ENCODE results near the gene ADM2. TPM values are rescaled to one million over a fixed set of nuclear protein-coding genes. Genes with fewer than 3 reads are reported as not detected.

ADM2 gene
- total RNA-seq, 1 donor from 2014 or later: 2.2 TPM

DNA sequence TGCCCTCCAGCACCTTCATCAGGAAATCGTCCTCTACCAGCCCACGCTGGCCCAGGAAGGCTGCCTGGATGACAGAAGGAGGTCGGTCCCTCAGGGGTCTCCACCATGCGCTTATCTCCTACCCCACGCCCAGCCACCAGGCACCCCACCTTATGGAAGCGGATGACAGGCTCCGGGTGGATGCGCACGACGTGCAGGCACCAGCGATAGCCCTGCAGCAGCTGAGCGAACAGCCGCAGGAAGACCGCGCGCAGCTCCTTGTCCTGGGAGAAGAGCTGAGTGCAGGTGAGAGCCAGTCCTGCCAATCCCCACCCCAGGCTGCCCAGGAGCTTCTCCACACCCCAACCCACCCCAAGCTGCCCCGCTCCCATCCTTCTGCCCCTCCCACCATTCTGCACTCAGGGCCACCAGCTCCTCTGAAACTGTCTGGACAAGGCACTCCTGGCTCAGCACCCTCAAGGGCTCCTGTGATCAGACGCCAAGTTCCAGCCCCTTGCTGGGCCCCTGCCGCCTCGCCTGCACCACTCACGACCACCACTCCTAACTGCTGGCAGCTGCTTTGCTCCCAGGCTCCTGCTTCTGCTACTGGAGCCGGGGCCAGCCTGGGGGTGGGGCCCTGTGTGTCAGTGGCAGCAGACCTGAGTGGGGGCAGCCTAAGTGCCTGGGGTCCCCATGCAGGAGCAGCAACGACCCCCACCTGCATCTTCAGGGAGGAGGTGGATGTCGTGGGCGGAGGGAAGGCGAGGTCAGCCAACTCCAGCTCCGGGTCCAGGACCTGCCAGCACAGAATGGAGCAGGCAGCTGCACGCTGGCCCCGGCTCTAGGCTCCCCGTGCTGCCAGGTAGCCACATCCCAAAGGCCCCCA is 16.0 kb upstream of the ADM2 start:
- Mint-ChIP-seq H3K4me1 (ENCODE audit: low read depth) (peaks cover 13% of the 10 kb centered on the region), H3K36me3 (ENCODE audit: low read depth) (peaks cover 50% of the 10 kb centered on the region), H3K9me3 (no peaks in the 10 kb centered on the region), H3K4me3 (ENCODE audit: low read depth) (no peak overlapping the region), H3K27me3 (ENCODE audit: low read depth) (no peaks in the 10 kb centered on the region), H3K27ac (no peak overlapping the region)
- no peak for DNase-seq (ENCODE audit: low spot score)
- intact Hi-C loops (cut with micrococcal nuclease): loop anchor here (10.0 kb wide), 1 partner anchor 120 kb away; the partner anchor contains the start of gene PPP6R2

DNA sequence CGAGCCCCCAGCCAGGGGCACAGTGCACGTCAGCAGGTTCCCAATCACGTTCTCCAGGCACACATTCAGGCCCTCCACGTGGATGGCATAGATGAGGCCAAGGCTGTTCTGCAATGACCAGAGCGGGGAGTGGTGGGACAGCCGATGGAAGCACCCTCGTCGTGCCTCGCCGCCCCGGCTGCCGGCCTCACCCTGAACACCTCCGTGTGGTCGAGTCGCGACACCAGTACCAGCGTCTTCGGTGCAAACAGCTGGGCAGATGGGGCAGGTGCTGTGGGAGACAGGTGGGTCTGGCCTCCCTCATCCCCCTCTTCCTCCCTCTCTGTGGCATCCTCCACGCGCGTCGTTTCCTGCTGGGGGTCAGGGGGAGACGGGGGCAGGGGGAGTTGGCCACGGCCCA is 14.0 kb upstream of the ADM2 start:
- intact Hi-C loops (cut with micrococcal nuclease): loop anchor here (10.0 kb wide), 1 partner anchor 123 kb away; the partner anchor contains the start of gene PPP6R2
- Mint-ChIP-seq H3K4me3 (ENCODE audit: low read depth) (no peak overlapping the region), H3K4me1 (ENCODE audit: low read depth) (peaks cover 30% of the 10 kb centered on the region), H3K36me3 (ENCODE audit: low read depth) (peaks cover 43% of the 10 kb centered on the region), H3K9me3 (no peaks in the 10 kb centered on the region), H3K27me3 (ENCODE audit: low read depth) (no peaks in the 10 kb centered on the region), H3K27ac (no peak overlapping the region)
- DNase-seq (ENCODE audit: low spot score): no peak

DNA sequence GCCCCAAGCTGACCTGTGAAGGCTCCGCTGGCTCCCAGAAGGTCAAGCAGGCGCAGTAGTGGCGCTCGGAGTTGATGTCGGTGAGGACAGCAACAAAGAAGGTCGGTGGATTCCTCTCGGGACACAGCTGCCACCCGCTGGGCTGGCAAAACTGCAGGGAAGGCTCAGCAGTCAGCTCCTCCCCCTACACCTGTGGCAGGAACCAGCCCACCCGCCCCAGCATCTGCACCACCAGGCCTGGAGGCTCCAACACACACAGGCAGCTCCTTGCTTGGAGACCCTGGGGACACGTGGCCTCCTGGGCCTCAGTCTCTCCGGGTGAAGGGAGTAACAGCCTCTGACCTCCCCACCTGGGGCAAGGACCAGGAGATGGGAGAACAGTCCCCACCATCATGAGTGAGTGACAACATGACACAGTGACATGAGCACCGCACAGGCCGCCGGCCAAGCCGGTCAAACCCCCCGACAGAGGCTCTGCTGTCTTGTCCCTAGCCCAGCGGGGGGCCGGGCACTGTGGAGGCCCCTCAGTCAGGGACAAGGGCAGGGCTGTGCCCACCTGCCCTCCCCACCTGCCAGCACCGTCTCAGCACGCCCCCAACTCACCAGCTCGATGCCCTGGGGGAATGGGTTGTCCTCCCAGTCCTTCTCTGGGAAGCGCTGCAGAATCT is 13.4 kb upstream of the ADM2 start:
- no peak for DNase-seq (ENCODE audit: low spot score)

DNA sequence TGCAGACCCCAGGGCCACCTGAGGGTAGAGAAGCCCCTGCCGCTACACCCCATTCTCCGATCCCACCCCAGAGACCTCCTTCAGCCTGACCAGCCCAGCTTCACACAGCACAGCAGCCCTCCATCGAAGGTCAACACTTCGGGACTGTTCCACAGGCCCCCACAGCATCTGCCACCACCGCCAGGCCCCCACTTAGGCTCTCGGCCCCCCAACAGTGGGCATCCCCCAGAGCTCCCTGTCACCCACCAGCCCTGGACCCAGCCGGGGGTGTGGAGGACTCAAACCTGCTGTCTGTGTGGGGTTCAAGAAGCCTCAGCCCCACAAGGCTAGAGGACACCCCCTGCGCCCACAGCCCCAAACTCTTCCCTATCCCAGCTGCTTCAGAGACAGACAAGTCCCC is 12.7 kb upstream of the ADM2 start:
- Mint-ChIP-seq H3K27me3 (ENCODE audit: low read depth) (no peaks in the 10 kb centered on the region), H3K9me3 (no peaks in the 10 kb centered on the region), H3K36me3 (ENCODE audit: low read depth) (peaks cover 40% of the 10 kb centered on the region), H3K4me1 (ENCODE audit: low read depth) (peaks cover 40% of the 10 kb centered on the region), H3K4me3 (ENCODE audit: low read depth) (no peak overlapping the region), H3K27ac (peak overlapping the region; percentile 83)
- intact Hi-C loops (cut with micrococcal nuclease): loop anchor here (10.0 kb wide), 1 partner anchor 124 kb away; the partner anchor contains the start of gene PPP6R2
- no peak for DNase-seq (ENCODE audit: low spot score)

More for the DNA sequence above, 13.4 kb upstream of the ADM2 start:
- Mint-ChIP-seq H3K4me1 (ENCODE audit: low read depth) (peaks cover 33% of the 10 kb centered on the region), H3K27me3 (ENCODE audit: low read depth) (no peaks in the 10 kb centered on the region), H3K36me3 (ENCODE audit: low read depth) (peaks cover 42% of the 10 kb centered on the region), H3K27ac (no peak overlapping the region), H3K9me3 (no peaks in the 10 kb centered on the region), H3K4me3 (ENCODE audit: low read depth) (no peak overlapping the region)
- intact Hi-C loops (cut with micrococcal nuclease): loop anchor here (10.0 kb wide), 1 partner anchor 123 kb away; the partner anchor contains the start of gene PPP6R2

DNA sequence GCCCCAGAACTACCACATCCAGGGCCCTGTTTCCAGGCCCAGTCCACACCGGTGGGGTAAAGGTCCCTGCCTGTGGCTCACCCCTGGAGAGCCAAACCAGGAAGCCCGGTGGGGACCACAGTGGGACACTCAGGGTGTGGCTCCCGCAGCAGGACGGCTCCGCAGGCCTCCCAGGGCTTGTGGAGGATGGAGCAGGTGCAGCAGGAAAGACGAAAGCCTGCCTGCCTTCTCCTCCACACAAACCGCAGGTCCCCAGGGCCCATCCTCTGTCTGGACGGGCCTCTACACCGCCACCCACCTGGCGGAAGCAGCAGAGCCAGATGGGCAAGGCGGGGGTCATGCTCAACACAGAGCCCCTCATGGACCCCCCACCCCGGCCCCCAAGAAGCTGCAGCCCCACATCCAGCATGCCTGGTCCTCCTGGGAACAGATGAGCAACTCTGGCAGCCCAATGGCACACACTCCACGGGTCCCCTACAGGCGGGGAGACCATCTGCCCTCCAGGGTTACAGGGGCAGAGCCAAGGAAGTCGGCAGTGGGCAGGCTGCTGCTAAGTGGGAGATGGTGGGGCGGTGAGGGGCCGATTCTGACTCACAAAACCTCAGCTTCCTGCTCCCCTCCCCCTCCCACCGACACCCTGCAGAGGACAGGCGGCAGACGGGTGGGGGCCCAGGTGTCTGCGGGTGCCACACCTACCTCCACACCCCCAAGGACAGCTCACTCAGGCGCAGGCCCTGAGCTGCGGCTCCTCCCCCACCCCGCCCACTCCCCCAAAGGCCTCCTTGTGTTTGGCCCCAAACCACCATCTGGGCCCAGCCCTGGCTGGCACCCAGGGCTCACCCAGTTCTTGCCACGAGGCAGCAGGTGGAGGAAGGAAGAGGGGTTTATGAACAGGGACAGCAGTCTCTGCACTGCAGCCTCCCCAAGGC is 11.7 kb upstream of the ADM2 start:
- Mint-ChIP-seq H3K27me3 (ENCODE audit: low read depth) (no peaks in the 10 kb centered on the region), H3K9me3 (no peaks in the 10 kb centered on the region), H3K27ac (peak overlapping the region; percentile 83), H3K36me3 (ENCODE audit: low read depth) (peaks cover 30% of the 10 kb centered on the region), H3K4me1 (ENCODE audit: low read depth) (peaks cover 45% of the 10 kb centered on the region), H3K4me3 (ENCODE audit: low read depth) (peak overlapping the region; percentile 55)
- intact Hi-C loops (cut with micrococcal nuclease): loop anchor here (5.0 to 10.0 kb wide), 2 partner anchors 58 to 125 kb away; partner anchors contain the start of genes PPP6R2 and SCO2
- peak; percentile 95 for DNase-seq (ENCODE audit: low spot score)

DNA sequence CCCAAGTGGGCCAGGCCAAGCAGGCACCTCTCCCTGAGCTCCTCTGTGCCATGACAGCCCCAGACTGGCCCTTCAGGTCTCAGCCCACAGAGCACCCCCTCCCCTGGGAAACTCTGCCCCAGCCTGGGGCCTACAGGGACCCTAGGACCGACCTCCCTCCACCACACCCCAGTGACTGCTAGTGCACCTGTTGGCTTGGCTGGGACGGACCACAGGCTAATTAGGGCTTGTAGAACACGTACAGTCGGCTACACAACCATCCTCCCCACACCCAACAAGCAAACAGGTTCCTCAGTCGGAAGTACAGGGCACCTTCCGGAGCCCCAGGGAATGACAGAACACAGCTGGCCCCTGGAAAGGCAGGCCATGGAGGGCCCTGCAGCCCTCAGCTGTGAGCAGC is 10.9 kb upstream of the ADM2 start:
- intact Hi-C loops (cut with micrococcal nuclease): loop anchor here (5.0 kb wide), 1 partner anchor 57 kb away; the partner anchor contains the start of gene SCO2
- no peaks in the 10 kb centered on the region for H3K9me3 Mint-ChIP-seq
- peaks cover 23% of the 10 kb centered on the region for H3K36me3 Mint-ChIP-seq (ENCODE audit: low read depth)
- H3K4me3 Mint-ChIP-seq (ENCODE audit: low read depth): peak overlapping the region; percentile 55
- H3K27ac Mint-ChIP-seq: peak overlapping the region; percentile 83
- H3K27me3 Mint-ChIP-seq (ENCODE audit: low read depth): no peaks in the 10 kb centered on the region
- DNase-seq (ENCODE audit: low spot score): no peak
- H3K4me1 Mint-ChIP-seq (ENCODE audit: low read depth): peaks cover 49% of the 10 kb centered on the region

DNA sequence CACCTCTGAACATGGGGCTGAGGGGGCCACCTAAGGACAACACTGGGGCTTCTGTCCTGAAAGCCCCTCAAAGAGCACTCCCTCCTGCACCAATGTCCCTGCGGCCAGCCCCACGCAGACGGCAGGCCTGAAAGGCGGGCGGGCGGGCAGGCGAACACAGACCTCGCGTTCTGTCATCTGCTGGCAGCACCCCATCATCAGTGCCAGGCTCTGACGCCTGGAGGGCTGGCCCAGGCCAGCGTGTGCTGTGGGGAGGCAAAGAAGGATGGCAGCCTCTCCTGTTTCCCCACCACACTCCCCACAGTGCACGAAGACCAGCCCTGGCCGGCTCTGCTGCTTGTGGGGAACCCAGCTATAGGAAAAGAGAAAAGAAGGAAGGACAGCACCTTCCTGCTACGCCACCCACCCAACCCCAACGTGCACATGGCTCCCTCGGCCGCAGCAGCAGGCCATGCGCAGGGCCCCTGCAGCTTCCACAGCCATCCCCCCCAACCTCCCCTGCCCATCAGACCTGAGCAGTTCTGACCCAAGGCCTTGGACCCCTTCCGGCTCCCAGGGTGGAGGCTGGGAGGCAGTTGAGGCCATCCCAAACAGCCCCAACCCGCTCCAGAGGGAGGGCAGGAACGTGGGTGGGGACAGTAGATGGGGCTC is 10.0 kb upstream of the ADM2 start:
- Mint-ChIP-seq H3K4me1 (ENCODE audit: low read depth) (peaks cover 50% of the 10 kb centered on the region), H3K27ac (peak overlapping the region; percentile 83), H3K36me3 (ENCODE audit: low read depth) (peaks cover 17% of the 10 kb centered on the region), H3K27me3 (ENCODE audit: low read depth) (no peaks in the 10 kb centered on the region), H3K9me3 (no peaks in the 10 kb centered on the region), H3K4me3 (ENCODE audit: low read depth) (peak overlapping the region; percentile 55)
- intact Hi-C loops (cut with micrococcal nuclease): loop anchor here (5.0 kb wide), 1 partner anchor 56 kb away; the partner anchor contains the start of gene SCO2
- no peak for DNase-seq (ENCODE audit: low spot score)

DNA sequence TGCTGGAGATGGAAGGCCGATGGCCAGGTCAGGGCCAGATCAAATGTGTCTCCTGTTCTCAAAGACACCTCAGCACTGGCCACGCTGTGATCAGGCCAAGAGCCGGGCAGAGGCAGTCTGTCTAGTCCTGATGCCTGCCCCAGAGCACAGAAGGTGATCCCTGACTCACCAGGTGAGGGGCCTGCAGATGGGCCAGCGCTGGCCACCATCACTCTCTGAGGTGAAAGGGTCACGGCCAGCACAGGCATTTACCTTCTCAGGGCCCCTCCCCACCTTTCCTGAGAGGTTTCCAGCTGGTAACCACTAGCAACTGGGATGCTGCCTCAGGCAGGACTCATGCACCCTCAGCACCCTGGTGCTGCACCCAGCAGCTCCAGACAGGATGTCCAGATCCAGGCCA is 9.4 kb upstream of the ADM2 start:
- intact Hi-C loops (cut with micrococcal nuclease): loop anchor here (5.0 kb wide), 1 partner anchor 55 kb away; the partner anchor contains the start of gene SCO2
- Mint-ChIP-seq H3K27me3 (ENCODE audit: low read depth) (no peaks in the 10 kb centered on the region), H3K36me3 (ENCODE audit: low read depth) (peaks cover 10% of the 10 kb centered on the region), H3K9me3 (no peaks in the 10 kb centered on the region), H3K4me3 (ENCODE audit: low read depth) (peak overlapping the region; percentile 38), H3K4me1 (ENCODE audit: low read depth) (peaks cover 47% of the 10 kb centered on the region), H3K27ac (no peak overlapping the region)
- DNase-seq (ENCODE audit: low spot score): no peak

DNA sequence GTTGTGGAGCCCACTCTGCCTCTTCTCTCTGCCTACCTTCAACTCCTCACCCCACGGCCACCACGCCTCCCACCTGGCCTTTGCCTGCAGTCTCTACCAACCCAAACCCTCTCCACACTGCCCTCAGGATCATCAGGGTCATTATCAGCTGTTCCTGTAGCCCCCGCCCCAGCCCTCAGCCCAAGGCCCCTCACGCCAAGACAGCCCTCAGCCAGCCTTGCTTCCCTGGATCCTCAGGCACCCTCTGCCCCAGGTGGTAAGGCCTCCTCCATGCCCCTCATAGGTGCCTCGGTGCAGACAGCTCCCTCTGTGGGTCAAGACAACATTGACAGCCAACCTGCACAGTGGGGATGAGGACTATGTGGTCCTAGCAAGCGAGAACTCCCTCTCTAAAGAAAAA is 8.3 kb upstream of the ADM2 start:
- DNase-seq (ENCODE audit: low spot score): no peak
- Mint-ChIP-seq H3K27me3 (ENCODE audit: low read depth) (no peaks in the 10 kb centered on the region), H3K36me3 (ENCODE audit: low read depth) (peaks cover 9% of the 10 kb centered on the region), H3K4me1 (ENCODE audit: low read depth) (peaks cover 46% of the 10 kb centered on the region), H3K27ac (peak overlapping the region; percentile 66), H3K9me3 (no peaks in the 10 kb centered on the region), H3K4me3 (ENCODE audit: low read depth) (peak overlapping the region; percentile 96)
- intact Hi-C loops (cut with micrococcal nuclease): loop anchor here (5.0 kb wide), 1 partner anchor 54 kb away; the partner anchor contains the start of gene SCO2

DNA sequence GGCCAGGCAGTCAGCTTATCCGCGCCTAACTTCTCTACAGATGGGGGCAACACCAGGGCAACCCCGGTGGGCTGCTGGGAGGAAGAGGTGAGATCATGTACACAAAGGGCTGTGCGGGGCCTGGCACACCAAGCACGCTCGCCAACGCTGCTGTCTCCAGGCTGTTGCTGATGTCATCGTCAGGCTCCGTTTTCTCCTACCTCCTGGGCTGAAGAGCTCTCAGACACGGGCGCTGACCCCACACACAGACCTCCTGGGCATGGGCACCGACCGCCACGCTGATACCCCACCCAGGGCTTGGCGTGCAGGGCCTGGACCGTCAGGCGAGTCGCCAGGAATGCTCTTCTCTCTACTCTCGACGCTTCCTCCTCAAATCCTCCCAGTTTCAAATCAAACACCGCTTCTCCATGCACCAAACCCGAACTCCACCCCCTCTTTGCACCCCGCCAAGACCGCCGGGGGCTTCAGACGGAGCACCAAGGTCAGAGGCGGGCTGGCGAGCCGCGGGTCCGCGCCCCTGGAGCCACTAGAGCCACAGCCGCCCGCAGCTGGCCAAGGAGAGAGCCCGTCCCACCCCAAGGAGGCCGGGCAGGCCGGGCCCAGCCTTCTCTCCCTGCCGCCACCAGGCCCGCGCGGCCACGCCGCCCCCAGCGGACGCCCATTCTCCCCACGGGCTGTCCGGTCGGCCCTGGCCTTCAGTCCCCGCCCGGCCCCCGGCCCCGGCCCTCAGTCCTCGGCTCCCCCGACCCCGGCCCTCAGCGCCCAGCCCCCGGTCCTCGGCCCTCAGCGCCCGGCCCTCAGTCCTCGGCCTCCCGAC is 7.3 kb upstream of the ADM2 start:
- Mint-ChIP-seq H3K4me1 (ENCODE audit: low read depth) (peaks cover 41% of the 10 kb centered on the region), H3K27ac (peak overlapping the region; percentile 86), H3K27me3 (ENCODE audit: low read depth) (peaks cover 3% of the 10 kb centered on the region), H3K36me3 (ENCODE audit: low read depth) (peaks cover 5% of the 10 kb centered on the region), H3K9me3 (no peaks in the 10 kb centered on the region), H3K4me3 (ENCODE audit: low read depth) (peak overlapping the region; percentile 96)
- intact Hi-C loops (cut with micrococcal nuclease): loop anchor here (5.0 kb wide), 1 partner anchor 53 kb away; the partner anchor contains the start of gene SCO2
- no peak for DNase-seq (ENCODE audit: low spot score)
